Testis (tissue), 2 donors: ENCODE data around the gene TBC1D16.
"Not testable (repeated sequence)": the region's sequence is repeated elsewhere in the genome, so short reads cannot be mapped to it uniquely, and the experiment has no call there.

Experiments used
- CTCF ChIP-seq, 3 experiments: fragments of 450-650 bp in 2 of 3; fragments of 200-600 bp in 1 of 3; sonication (generic) in 1 of 3; IDR thresholded peaks; one replicate each; pipeline ENCODE4 v1.5.1; 2016 to 2019; ENCODE audit warnings: antibody characterized with exemption in 3 of 3, mild to moderate bottlenecking in 2 of 3, moderate library complexity in 1 of 3
- POLR2A ChIP-seq: fragments of 450-650 bp; IDR thresholded peaks from one replicate; pipeline ENCODE4 v1.6.1; 2017; ENCODE audit warnings: antibody characterized with exemption, mild to moderate bottlenecking, moderate library complexity

- not testable (repeated sequence) for TF ChIP-seq CTCF (IDR thresholded peaks at IDR 0.05); POLR2A
These were observed 74.1 kb downstream of the TBC1D16 start for GRCh38 chr17:79961567-79961966.
